Subcutaneous abdominal adipose tissue (tissue), 5 donors: Measurements from ENCODE around the gene EHBP1L1.

Experiments used
- H3K27ac ChIP-seq: one replicate; pipeline ENCODE4 v1.7.0; 2013; ENCODE audit warnings: low read depth, mild to moderate bottlenecking, inconsistent platforms, low read length, moderate library complexity
- H3K27me3 ChIP-seq, 5 donors: one replicate each; pipeline ENCODE4 v1.7.0; 2013; ENCODE audit warnings: low read length in 5 of 5, inconsistent platforms in 1 of 5; ENCODE audit not compliant: control insufficient read depth in 5 of 5, insufficient read depth in 4 of 5
- H3K36me3 ChIP-seq, 5 donors: one replicate each; pipeline ENCODE4 v1.7.0; 2013; ENCODE audit warnings: low read length in 5 of 5; ENCODE audit not compliant: control insufficient read depth in 5 of 5, insufficient read depth in 5 of 5
- H3K4me1 ChIP-seq, 5 donors: one replicate each; pipeline ENCODE4 v1.7.0; 2013; ENCODE audit warnings: low read length in 5 of 5, mild to moderate bottlenecking in 3 of 5, moderate library complexity in 1 of 5; ENCODE audit not compliant: control insufficient read depth in 5 of 5, insufficient read depth in 5 of 5
- H3K4me3 ChIP-seq, 5 donors: one replicate each; pipeline ENCODE4 v1.7.0; 2013; ENCODE audit warnings: low read length in 5 of 5, low read depth in 1 of 5
- H3K9ac ChIP-seq, 5 donors: one replicate each; pipeline ENCODE4 v1.7.0; 2013; ENCODE audit warnings: low read length in 5 of 5, mild to moderate bottlenecking in 4 of 5, moderate library complexity in 3 of 5
- H3K9me3 ChIP-seq, 5 donors: one replicate each; pipeline ENCODE4 v1.7.0; 2013; ENCODE audit warnings: low read length in 5 of 5; ENCODE audit not compliant: control insufficient read depth in 5 of 5
- donor health status: healthy.
- donor health status: healthy.
- donor health status: healthy.
- donor health status: healthy.
- donor health status: healthy.

The EHBP1L1 gene

DNA sequence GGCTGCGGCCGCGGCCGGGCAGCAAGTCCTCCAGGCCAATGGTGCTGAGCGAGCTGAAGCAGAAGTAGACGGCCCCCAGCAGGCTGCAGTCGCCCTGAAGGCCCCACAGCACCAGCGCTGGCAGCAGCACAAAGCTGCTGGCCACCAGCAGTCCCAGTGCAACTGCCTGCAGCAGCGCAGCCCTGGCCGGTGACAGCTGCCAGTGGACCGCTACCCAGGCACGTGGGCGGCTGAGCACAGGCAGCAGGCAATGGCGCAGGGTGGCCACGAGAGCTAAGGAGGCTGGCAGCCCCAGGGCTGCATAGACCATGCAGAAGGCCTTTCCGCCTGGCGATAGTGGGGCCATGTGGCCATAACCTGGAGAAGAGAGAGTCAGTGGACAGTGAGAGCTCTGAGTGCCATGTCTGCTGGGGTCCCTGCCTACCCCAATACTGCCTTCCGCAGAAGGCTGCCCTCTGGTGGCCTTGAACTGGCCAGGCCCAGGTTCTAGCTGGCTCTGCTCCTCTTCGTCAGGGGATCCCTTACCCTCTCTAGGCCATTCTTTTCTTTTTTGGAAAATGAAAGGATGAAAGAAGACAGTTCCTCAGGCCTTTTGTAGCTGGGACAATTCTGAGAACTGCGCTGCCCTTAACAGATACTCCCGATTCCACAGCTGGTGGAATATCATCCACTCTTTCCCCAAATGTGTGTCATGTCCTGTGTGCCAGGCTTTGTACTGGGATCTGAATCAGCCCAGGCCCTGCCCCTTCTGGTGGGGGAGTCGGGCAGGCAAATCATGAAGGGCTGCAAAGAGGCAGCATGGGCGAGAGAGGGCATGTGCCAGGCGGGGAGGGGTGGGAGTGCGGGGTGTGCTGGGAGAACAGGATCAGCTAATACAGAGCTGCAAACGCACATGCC lies 17.9 kb downstream of the EHBP1L1 start:
- Histone ChIP-seq H3K27me3 (no peaks in the 10 kb centered on the region), H3K9me3 (no peaks in the 10 kb centered on the region), H3K36me3 (peaks cover 0 to 55% (median 37%) of the 10 kb centered on the region in 5 donors), H3K27ac (no peak overlapping the region), H3K4me1 (peaks cover 0 to 32% (median 24%) of the 10 kb centered on the region in 5 donors), H3K9ac (peak overlapping the region in 1 of 5 donors; percentile 10), H3K4me3 (peak overlapping the region in 1 of 5 donors; percentile 38)

DNA sequence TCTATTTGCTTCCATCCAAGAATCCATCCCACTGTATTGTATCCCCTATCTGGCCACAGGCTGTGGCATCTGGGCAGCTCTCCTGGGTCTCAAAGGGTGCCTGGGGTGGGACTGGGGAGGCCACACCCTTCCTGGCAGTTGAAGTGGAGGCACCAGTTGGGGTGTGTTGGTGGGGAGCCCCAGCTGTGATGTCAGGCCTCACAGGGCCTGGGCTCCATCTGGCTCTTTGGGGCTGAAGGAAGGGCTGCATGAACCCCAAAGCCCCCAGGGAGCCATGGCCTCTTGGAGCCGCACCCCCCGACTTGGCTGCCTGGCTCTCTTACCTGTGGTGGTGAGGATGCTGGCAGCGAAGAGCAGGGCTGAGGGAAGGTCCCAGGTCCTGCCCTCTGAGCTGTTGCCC lies 19.3 kb downstream of the EHBP1L1 start:
- Histone ChIP-seq H3K9ac (peak overlapping the region in 3 of 5 donors; percentile 23 to 53 (median 49)), H3K27me3 (no peaks in the 10 kb centered on the region), H3K9me3 (no peaks in the 10 kb centered on the region), H3K36me3 (peaks cover 0 to 65% (median 40%) of the 10 kb centered on the region in 5 donors), H3K4me1 (peaks cover 0 to 27% (median 23%) of the 10 kb centered on the region in 5 donors), H3K27ac (no peak overlapping the region), H3K4me3 (peak overlapping the region in 2 of 5 donors; percentile 4 to 13)

DNA sequence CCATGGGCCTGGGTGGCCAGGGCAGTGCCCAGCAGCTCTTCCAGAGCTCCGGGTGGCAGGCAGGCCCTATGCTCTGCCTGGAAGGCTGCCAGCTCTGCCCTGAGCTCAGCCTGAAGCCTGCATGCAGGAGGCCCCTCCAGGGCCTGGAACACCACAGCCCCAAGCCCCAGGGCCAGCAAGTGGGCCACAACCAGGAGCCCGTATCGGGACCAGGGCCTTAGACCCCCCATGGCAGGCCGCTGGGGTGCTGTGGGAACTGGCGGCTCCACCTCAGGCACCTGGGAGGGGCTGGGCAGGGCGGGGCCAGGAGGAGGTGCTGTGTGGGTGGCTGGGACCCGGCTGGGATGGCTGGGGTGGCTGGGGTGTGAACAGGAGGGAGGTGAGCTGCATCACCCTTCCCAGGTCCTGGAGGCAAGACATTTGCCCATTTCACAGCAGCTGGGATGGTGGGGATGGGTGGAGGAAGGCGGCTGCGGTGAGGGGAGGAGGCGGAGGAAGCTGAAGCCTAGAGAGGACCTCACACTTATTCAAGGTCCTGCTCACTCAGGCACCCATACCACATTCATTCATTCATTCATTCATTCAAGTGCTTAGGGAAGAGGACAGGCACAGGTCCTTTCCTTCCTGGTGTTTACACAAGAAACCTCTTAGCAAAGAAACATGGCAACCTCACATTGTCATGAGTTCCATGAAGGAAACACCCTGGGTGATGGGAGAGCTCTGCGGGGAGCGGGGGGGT lies 19.9 kb downstream of the EHBP1L1 start, which contains the start of gene KCNK7:
Gene KCNK7 (minus strand): TSS at position 258 of the 739 bp plus-strand sequence. CDS start 28 bp downstream, at position 230.
- H3K27me3 ChIP-seq: no peaks in the 10 kb centered on the region
- peaks cover 0 to 65% (median 41%) of the 10 kb centered on the region in 5 donors for H3K36me3 ChIP-seq
- peak within 1 kb of the TSS in 3 of 5 donors; percentile 23 to 53 (median 49) for H3K9ac ChIP-seq
- H3K4me3 ChIP-seq: peak within 1 kb of the TSS in 2 of 5 donors; percentile 4 to 13
- no peaks in the 10 kb centered on the region for H3K9me3 ChIP-seq
- peaks cover 0 to 26% (median 22%) of the 10 kb centered on the region in 5 donors for H3K4me1 ChIP-seq
- no peak within 1 kb of the TSS for H3K27ac ChIP-seq

DNA sequence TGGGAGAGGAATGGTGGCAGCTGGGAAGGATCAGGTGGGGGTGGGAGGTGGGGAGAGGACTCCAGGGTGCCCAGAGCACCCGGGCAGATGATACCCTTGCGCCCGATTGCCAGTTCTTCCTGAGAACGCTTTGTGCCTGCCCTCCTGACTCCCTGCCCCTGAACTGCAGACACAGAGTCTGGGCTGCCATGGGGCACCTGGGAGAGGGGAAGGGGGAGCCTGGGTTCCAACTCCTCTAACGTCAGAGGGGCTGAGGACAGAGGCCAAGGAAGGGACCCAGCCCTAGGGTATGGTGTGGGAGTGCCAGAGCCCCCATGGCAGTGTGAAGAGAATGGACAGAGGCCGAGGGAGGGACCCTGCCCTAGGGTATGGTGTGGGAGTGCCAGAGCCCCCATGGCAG lies 20.7 kb downstream of the EHBP1L1 start:
- Histone ChIP-seq H3K36me3 (peaks cover 0 to 67% (median 46%) of the 10 kb centered on the region in 5 donors), H3K4me1 (peaks cover 0 to 26% (median 22%) of the 10 kb centered on the region in 5 donors), H3K9ac (no peak overlapping the region), H3K27ac (no peak overlapping the region), H3K27me3 (no peaks in the 10 kb centered on the region), H3K4me3 (no peak overlapping the region), H3K9me3 (no peaks in the 10 kb centered on the region)

DNA sequence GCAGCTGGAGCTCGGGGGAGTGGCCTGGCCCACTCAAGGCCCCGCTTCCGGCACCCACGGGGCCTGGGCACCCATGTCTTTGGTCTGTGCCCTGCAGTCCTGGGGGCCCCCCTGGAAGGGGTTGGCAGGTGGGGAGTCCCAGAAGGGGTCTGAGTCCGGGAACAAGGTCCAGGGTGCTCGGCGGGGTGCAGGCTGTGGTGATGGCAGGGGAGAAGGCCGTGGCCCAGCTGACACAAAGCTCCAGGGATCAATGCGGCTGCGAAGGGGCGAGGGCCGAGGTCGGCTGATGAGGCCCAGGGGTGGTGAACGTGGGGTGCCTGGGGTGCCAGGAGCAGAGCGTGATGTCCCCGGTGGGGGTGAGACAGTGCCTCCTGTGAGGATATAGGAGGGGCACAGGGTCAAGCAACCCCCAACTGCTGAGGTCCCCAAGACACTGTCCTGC lies 22.4 kb downstream of the EHBP1L1 start:
- Histone ChIP-seq H3K4me1 (peaks cover 0 to 24% (median 20%) of the 10 kb centered on the region in 5 donors), H3K36me3 (peaks cover 0 to 64% (median 40%) of the 10 kb centered on the region in 5 donors), H3K27ac (no peak overlapping the region), H3K9ac (no peak overlapping the region), H3K27me3 (no peaks in the 10 kb centered on the region), H3K9me3 (no peaks in the 10 kb centered on the region), H3K4me3 (no peak overlapping the region)

DNA sequence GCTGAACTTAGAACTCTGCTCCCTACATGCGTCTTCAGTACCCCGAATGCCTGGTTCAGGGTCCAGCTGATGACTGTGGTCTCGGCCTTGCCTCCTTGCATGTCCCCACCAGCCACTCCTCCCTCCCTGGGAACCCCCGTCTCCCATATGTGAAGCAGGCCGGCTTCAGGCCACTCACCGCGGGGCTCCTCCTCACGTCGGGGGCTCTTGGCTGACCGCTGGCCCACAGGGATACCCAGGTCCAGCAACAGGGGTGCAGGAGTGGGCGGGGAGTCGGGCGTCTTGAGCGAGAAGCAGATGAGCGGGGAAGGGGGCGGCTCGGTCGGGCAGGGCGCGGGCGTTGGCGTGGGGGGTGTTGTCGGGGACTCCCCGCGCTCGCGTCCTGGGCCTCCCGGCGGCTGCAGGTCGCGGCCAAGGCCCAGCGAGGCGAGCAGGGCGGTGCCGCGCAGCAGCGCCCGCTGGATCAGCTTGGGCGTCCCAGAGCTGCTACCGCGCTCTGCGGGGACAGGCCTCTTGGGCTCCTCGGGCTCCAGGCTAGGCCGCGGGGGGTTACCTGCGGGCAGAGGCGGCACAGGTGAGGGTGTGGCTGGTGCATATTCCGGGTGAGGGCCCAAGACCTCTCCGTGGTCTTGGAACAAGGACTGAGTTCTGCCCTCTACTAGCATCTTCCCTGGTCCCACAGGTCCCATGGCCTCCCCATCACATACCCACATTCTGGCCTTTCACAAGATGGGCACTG lies 23.5 kb downstream of the EHBP1L1 start:
- Histone ChIP-seq H3K9ac (no peak overlapping the region), H3K27me3 (no peaks in the 10 kb centered on the region), H3K4me1 (peaks cover 0 to 13% (median 11%) of the 10 kb centered on the region in 5 donors), H3K27ac (no peak overlapping the region), H3K4me3 (no peak overlapping the region), H3K9me3 (no peaks in the 10 kb centered on the region), H3K36me3 (peaks cover 0 to 71% (median 48%) of the 10 kb centered on the region in 5 donors)

DNA sequence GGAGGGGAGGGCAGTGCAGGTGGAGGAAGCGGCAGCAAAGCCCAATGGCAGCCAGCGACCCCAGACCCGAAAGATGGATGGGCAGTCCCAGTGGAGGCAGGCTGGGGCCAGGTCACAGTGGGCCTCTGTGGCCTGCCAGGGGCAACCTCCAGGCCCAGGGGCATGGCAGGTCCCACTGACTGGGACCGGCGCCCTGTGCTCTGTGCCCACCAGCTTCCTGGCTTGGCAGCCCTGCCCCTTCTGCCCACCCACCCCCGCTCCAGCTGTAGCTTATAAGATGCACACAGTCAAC lies 24.0 kb downstream of the EHBP1L1 start:
- H3K4me1 ChIP-seq: peaks cover 0 to 12% (median 11%) of the 10 kb centered on the region in 5 donors
- H3K27me3 ChIP-seq: no peaks in the 10 kb centered on the region
- no peak overlapping the region for H3K4me3 ChIP-seq
- peaks cover 0 to 76% (median 53%) of the 10 kb centered on the region in 5 donors for H3K36me3 ChIP-seq
- H3K9me3 ChIP-seq: no peaks in the 10 kb centered on the region
- no peak overlapping the region for H3K9ac ChIP-seq
- H3K27ac ChIP-seq: no peak overlapping the region

DNA sequence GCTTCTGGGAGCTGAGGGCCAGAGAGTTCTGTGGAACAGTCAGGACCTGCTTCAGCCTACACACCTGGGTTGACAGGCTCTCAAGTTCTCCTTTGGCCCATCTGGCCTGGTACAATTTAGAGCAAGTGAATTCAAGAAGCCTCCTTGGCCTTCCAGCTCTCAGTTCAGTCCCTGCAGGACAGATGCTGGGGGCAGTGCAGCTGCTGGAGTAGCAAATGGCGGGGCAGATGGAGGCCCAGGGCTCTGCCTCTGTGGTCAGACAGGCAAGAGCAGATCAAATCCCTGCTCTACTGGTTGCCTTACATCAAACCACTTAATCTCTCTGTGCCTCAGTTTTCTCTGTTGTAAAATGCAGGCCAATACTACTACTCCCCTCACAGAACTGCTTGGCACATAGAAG lies 28.4 kb downstream of the EHBP1L1 start:
- no peak overlapping the region for H3K4me3 ChIP-seq
- H3K36me3 ChIP-seq: peaks cover 0 to 88% (median 61%) of the 10 kb centered on the region in 5 donors
- H3K27me3 ChIP-seq: no peaks in the 10 kb centered on the region
- H3K9me3 ChIP-seq: no peaks in the 10 kb centered on the region
- no peak overlapping the region for H3K9ac ChIP-seq
- peaks cover 0 to 25% (median 16%) of the 10 kb centered on the region in 5 donors for H3K4me1 ChIP-seq
- H3K27ac ChIP-seq: no peak overlapping the region

DNA sequence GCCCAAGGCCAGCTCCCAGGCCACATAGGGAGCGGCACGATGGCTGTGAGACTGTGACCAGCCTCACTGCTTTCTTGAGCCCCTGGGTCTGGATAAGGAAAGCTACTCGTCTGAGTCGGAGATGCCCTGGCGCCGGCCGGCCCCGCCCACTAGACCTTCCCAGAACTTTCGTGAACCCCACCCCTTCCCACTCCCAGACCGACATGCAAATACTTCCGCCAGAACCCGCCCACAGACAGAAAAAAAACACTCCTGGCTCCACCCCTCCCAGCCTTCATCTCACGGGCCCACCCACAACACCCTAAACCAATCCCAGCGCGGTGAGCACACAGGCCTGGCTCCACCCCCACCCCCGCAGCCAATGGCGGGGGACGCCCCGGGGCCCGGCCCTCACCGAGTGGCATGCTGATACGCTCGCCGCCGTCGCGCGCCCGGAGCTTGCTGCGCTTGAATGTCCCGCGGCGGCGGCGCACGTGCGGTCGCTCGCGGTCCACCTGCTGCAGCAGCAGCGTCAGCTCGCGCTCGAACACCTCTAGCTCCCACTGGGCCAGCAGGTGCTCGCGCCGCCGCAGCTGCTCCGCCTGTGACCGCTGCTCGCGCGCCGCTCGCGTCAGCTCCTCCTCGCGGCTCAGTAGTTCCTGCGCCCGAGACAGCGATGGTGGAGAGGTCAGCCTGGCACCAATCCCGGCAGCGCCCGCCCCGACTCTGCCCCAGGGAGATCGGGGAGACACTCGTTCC lies 31.2 kb downstream of the EHBP1L1 start:
- H3K27ac ChIP-seq: peak overlapping the region; percentile 90
- no peaks in the 10 kb centered on the region for H3K27me3 ChIP-seq
- H3K36me3 ChIP-seq: peaks cover 0 to 77% (median 55%) of the 10 kb centered on the region in 5 donors
- peak overlapping the region in 2 of 5 donors; percentile 57 to 62 for H3K9ac ChIP-seq
- H3K4me3 ChIP-seq: peak overlapping the region in 4 of 5 donors; percentile 24 to 54 (median 34)
- H3K4me1 ChIP-seq: peaks cover 0 to 52% (median 44%) of the 10 kb centered on the region in 5 donors
- H3K9me3 ChIP-seq: no peaks in the 10 kb centered on the region
